Loucy (cell line): Measurements from ENCODE around the gene SCAPER.

Experiments
- CTCF ChIP-seq: fragments of 200-600 bp; sonication (generic); conservative IDR thresholded peaks from 2 replicates; pipeline ENCODE4 v1.5.1; 2014; ENCODE audit warnings: mild to moderate bottlenecking, antibody characterized with exemption, low read length
- EZH2phosphoT487 ChIP-seq: fragments of 200-600 bp; IDR thresholded peaks from 2 replicates; pipeline ENCODE4 v1.6.1; 2018; ENCODE audit warnings: antibody characterized with exemption, mild to moderate bottlenecking, moderate library complexity, borderline replicate concordance

- TF ChIP-seq CTCF (no peak), EZH2phosphoT487 (no peak)
Measured at GRCh38 chr15:76353903-76354302, 551.2 kb downstream of the SCAPER start.
